HG02798 (cell line): ENCODE measurements around the gene CLEC4G.

Experiments
- ATAC-seq: cut with Tn5 transposase; IDR thresholded peaks from one replicate; pipeline ENCODE4 v1.9.1; 2021; ENCODE audit warnings: mild to moderate bottlenecking; ENCODE audit not compliant: unreplicated experiment, poor library complexity

The CLEC4G gene

GRCh38 chr19:7699003-7699402, 32.9 kb downstream of the CLEC4G start:
- ATAC-seq = no peak

GRCh38 chr19:7698583-7698982, 33.3 kb downstream of the CLEC4G start:
- ATAC-seq = no peak

GRCh38 chr19:7697721-7698287, 34.1 kb downstream of the CLEC4G start:
- ATAC-seq = no peak

GRCh38 chr19:7694499-7694898, 37.4 kb downstream of the CLEC4G start:
- ATAC-seq = no peak

- ATAC-seq = no peak
Observed at GRCh38 chr19:7692417-7693088, 39.4 kb downstream of the CLEC4G start.

- ATAC-seq = no peak
Observed at GRCh38 chr19:7691497-7691896, 40.4 kb downstream of the CLEC4G start.

GRCh38 chr19:7690779-7691258, 41.1 kb downstream of the CLEC4G start:
- no peak for ATAC-seq

GRCh38 chr19:7689165-7689564, 42.7 kb downstream of the CLEC4G start:
- ATAC-seq = no peak

- no peak for ATAC-seq
Observed at GRCh38 chr19:7687177-7687576, 44.7 kb downstream of the CLEC4G start.

- no peak for ATAC-seq
Observed at GRCh38 chr19:7685546-7686445, 46.1 kb downstream of the CLEC4G start.

GRCh38 chr19:7682175-7682855, 49.6 kb downstream of the CLEC4G start:
- ATAC-seq = no peak

- no peak for ATAC-seq
Observed at GRCh38 chr19:7681340-7682174, 50.4 kb downstream of the CLEC4G start.

GRCh38 chr19:7680606-7681339, 51.1 kb downstream of the CLEC4G start, which contains the start of gene TRAPPC5:
TSS of gene TRAPPC5 (plus strand) at chr19:7680833. CDS start at chr19:7682254, 1,421 bp downstream.
- peak; percentile 75 for ATAC-seq

GRCh38 chr19:7679771-7680605, 51.9 kb downstream of the CLEC4G start:
- ATAC-seq = no peak

GRCh38 chr19:7678971-7679751, 52.7 kb downstream of the CLEC4G start:
- peak; percentile 42 for ATAC-seq
